HS-5 (cell line): Measurements from ENCODE around the gene RALGPS1.
"Not testable (repeated sequence)": the region's sequence is repeated elsewhere in the genome, so short reads cannot be mapped to it uniquely, and the experiment has no call there.

Experiments
- DNase-seq: peaks from one replicate; pipeline ENCODE4 v3.0.0-alpha.2; 2012; ENCODE audit warnings: low read depth

Gene RALGPS1

GRCh38 chr9:127137640-127138360 is 223.2 kb downstream of the RALGPS1 start:
- no peak for DNase-seq

GRCh38 chr9:127138444-127138843 is 223.9 kb downstream of the RALGPS1 start:
- no peak for DNase-seq

GRCh38 chr9:127139071-127139731 is 224.6 kb downstream of the RALGPS1 start:
- no peak for DNase-seq

GRCh38 chr9:127139775-127140174 is 225.2 kb downstream of the RALGPS1 start:
- no peak for DNase-seq

- DNase-seq = no peak
Observed at GRCh38 chr9:127140181-127140580, 225.6 kb downstream of the RALGPS1 start.

GRCh38 chr9:127140842-127141675 is 226.5 kb downstream of the RALGPS1 start:
- DNase-seq = no peak

- no peak for DNase-seq
Observed at GRCh38 chr9:127142291-127142690, 227.7 kb downstream of the RALGPS1 start.

GRCh38 chr9:127142931-127143464 is 228.4 kb downstream of the RALGPS1 start:
- no peak for DNase-seq

GRCh38 chr9:127143920-127144465 is 229.4 kb downstream of the RALGPS1 start:
- no peak for DNase-seq

GRCh38 chr9:127144670-127145445 is 230.3 kb downstream of the RALGPS1 start:
- no peak for DNase-seq

- not testable (repeated sequence) for DNase-seq
Observed at GRCh38 chr9:127146841-127147240, 232.3 kb downstream of the RALGPS1 start.

GRCh38 chr9:127147251-127147650 is 232.7 kb downstream of the RALGPS1 start:
- DNase-seq = no peak

GRCh38 chr9:127148014-127148413 is 233.4 kb downstream of the RALGPS1 start:
- no peak for DNase-seq

GRCh38 chr9:127149010-127149409 is 234.4 kb downstream of the RALGPS1 start:
- DNase-seq = no peak

- DNase-seq = no peak
Observed at GRCh38 chr9:127149463-127150390, 235.1 kb downstream of the RALGPS1 start.

GRCh38 chr9:127153501-127153900 is 238.9 kb downstream of the RALGPS1 start:
- no peak for DNase-seq

GRCh38 chr9:127154003-127154389 is 239.4 kb downstream of the RALGPS1 start:
- no peak for DNase-seq

GRCh38 chr9:127154390-127155191 is 240.0 kb downstream of the RALGPS1 start:
- DNase-seq = no peak

- no peak for DNase-seq
Observed at GRCh38 chr9:127155314-127155960, 240.9 kb downstream of the RALGPS1 start.
